SK-N-MC (cell line): ENCODE data around the gene RALGAPA1.

ENCODE experiments used
- EZH2 ChIP-seq: fragments of 200-600 bp; sonication (generic); IDR thresholded peaks from one replicate; pipeline ENCODE4 v1.6.1; 2017; ENCODE audit warnings: antibody characterized with exemption
- POLR2AphosphoS5 ChIP-seq: IDR thresholded peaks from 2 replicates; pipeline ENCODE4 v1.6.1; 2012; ENCODE audit warnings: mild to moderate bottlenecking, low read depth, low read length, borderline replicate concordance

DNA sequence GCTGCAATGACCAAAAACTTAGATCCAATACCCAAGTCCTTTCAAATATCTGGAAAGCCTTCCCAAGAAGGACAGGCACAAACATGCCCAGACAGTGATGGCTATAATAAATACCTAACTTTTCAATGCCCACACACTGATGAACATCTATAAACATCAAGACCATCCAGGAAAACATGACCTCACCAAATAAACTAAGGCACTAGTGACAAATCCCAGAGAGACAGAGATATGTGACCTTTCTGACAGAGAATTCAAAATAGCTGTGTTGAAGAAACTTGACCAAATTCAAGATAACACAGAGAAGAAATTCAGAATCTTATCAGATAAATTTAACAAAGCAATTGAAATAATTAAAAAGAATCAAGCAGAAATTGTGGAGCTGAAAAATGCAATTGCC is 313.8 kb downstream of the RALGAPA1 start:
- TF ChIP-seq POLR2AphosphoS5 (no peak), EZH2 (no peak)
